H9 (cell line): ENCODE data around the gene SNRNP200. TPM values are rescaled to one million over a fixed set of nuclear protein-coding genes. Genes with fewer than 3 reads are reported as not detected.

Source experiments
- DNase-seq: peaks from one replicate; pipeline ENCODE4 v3.0.0-alpha.2; 2017
- H2AFZ ChIP-seq: one replicate; pipeline ENCODE4 v1.6.1; 2013; ENCODE audit warnings: mild to moderate bottlenecking, low read length, control low read depth, moderate library complexity
- H2AK5ac ChIP-seq: 2 replicates; pipeline ENCODE4 v1.6.1; 2013; ENCODE audit warnings: low read length, control low read depth, mixed read lengths; ENCODE audit not compliant: insufficient read length
- H2BK120ac ChIP-seq: one replicate; pipeline ENCODE4 v1.6.1; 2013; ENCODE audit warnings: low read depth, mild to moderate bottlenecking, low read length, control low read depth, inconsistent platforms; ENCODE audit not compliant: poor library complexity, severe bottlenecking
- H2BK12ac ChIP-seq: 2 replicates; pipeline ENCODE4 v1.6.1; 2013; ENCODE audit warnings: low read length, control low read depth, mixed read lengths, low read depth; ENCODE audit not compliant: insufficient read length
- H2BK15ac ChIP-seq: 2 replicates; pipeline ENCODE4 v1.6.1; 2013; ENCODE audit warnings: low read depth, low read length, control low read depth
- H2BK20ac ChIP-seq: one replicate; pipeline ENCODE4 v1.6.1; 2013; ENCODE audit warnings: low read depth, mild to moderate bottlenecking, low read length, control low read depth, inconsistent platforms; ENCODE audit not compliant: poor library complexity, severe bottlenecking
- H2BK5ac ChIP-seq: 2 replicates; pipeline ENCODE4 v1.6.1; 2013; ENCODE audit warnings: low read length, control low read depth, mixed read lengths; ENCODE audit not compliant: insufficient read length
- H3K14ac ChIP-seq: 2 replicates; pipeline ENCODE4 v1.6.1; 2013; ENCODE audit warnings: low read length, control low read depth; ENCODE audit not compliant: insufficient read depth
- H3K18ac ChIP-seq: 2 replicates; pipeline ENCODE4 v1.6.1; 2013; ENCODE audit warnings: low read depth, mild to moderate bottlenecking, mixed read lengths, low read length, control low read depth; ENCODE audit not compliant: insufficient read length
- H3K23ac ChIP-seq: 2 replicates; pipeline ENCODE4 v1.6.1; 2013; ENCODE audit warnings: low read length, control low read depth, mixed read lengths, low read depth; ENCODE audit not compliant: insufficient read length
- H3K23me2 ChIP-seq: 2 replicates; pipeline ENCODE4 v1.6.1; 2013; ENCODE audit warnings: low read depth, mild to moderate bottlenecking, mixed read lengths, low read length, control low read depth; ENCODE audit not compliant: insufficient read length, poor library complexity, severe bottlenecking
- H3K27ac ChIP-seq: 2 replicates; pipeline ENCODE4 v1.5.1; 2013; ENCODE audit warnings: low read length, control low read depth, mixed read lengths, low read depth; ENCODE audit not compliant: insufficient read length
- H3K27me3 ChIP-seq: 2 replicates; pipeline ENCODE4 v1.6.1; 2013; ENCODE audit warnings: low read length, control low read depth, inconsistent platforms; ENCODE audit not compliant: insufficient read depth
- H3K4ac ChIP-seq: 2 replicates; pipeline ENCODE4 v1.6.1; 2013; ENCODE audit warnings: low read depth, mild to moderate bottlenecking, control low read depth, inconsistent platforms, low read length, moderate library complexity
- H3K4me1 ChIP-seq: 2 replicates; pipeline ENCODE4 v1.6.1; 2013; ENCODE audit warnings: low read length, control low read depth, inconsistent platforms; ENCODE audit not compliant: insufficient read depth
- H3K4me2 ChIP-seq: 2 replicates; pipeline ENCODE4 v1.6.1; 2013; ENCODE audit warnings: low read length, control low read depth, mixed read lengths; ENCODE audit not compliant: insufficient read length, insufficient read depth
- H3K56ac ChIP-seq: 2 replicates; pipeline ENCODE4 v1.6.1; 2013; ENCODE audit warnings: low read depth, mild to moderate bottlenecking, mixed read lengths, low read length, control low read depth; ENCODE audit not compliant: insufficient read length
- H3K79me1 ChIP-seq: 2 replicates; pipeline ENCODE4 v1.6.1; 2013; ENCODE audit warnings: low read depth, mild to moderate bottlenecking, moderate library complexity, low read length, control low read depth, inconsistent platforms; ENCODE audit not compliant: insufficient read depth, poor library complexity, severe bottlenecking
- H3K79me2 ChIP-seq: 2 replicates; pipeline ENCODE4 v1.6.1; 2013; ENCODE audit warnings: low read length, control low read depth, inconsistent platforms; ENCODE audit not compliant: insufficient read depth
- H3K9ac ChIP-seq: 2 replicates; pipeline ENCODE4 v1.6.1; 2013; ENCODE audit warnings: low read length, control low read depth, mixed read lengths; ENCODE audit not compliant: insufficient read length; ENCODE audit errors: extremely low read depth
- H3K9me3 ChIP-seq: one replicate; pipeline ENCODE4 v1.6.1; 2013; ENCODE audit warnings: low read depth, low read length, inconsistent platforms; ENCODE audit not compliant: control insufficient read depth
- H3T11ph ChIP-seq: one replicate; pipeline ENCODE4 v1.6.1; 2013; ENCODE audit warnings: mild to moderate bottlenecking, low read length, control low read depth, inconsistent platforms
- H4K20me1 ChIP-seq: one replicate; pipeline ENCODE4 v1.6.1; 2013; ENCODE audit not compliant: control insufficient read depth, insufficient read length, insufficient read depth
- H4K5ac ChIP-seq: 2 replicates; pipeline ENCODE4 v1.6.1; 2013; ENCODE audit warnings: low read depth, mild to moderate bottlenecking, mixed read lengths, low read length, control low read depth; ENCODE audit not compliant: insufficient read length
- H4K8ac ChIP-seq: replicated peaks from 2 replicates; pipeline ENCODE4 v1.6.1; 2013; ENCODE audit warnings: low read length, control low read depth, mixed read lengths, low read depth; ENCODE audit not compliant: insufficient read length
- H4K91ac ChIP-seq: 2 replicates; pipeline ENCODE4 v1.6.1; 2013; ENCODE audit warnings: low read depth, mild to moderate bottlenecking, moderate library complexity, mixed read lengths, low read length, control low read depth; ENCODE audit not compliant: insufficient read length
- H3K27ac Mint-ChIP-seq, 3 experiments: 2 replicates in 2 of 3; 3 replicates in 1 of 3; pipeline ENCODE4 v1.8.0; 2020 to 2021; ENCODE audit warnings: mixed read lengths in 3 of 3, mild to moderate bottlenecking in 1 of 3, moderate library complexity in 1 of 3
- H3K27me3 Mint-ChIP-seq: 2 replicates; pipeline ENCODE4 v1.8.0; 2021; ENCODE audit warnings: low read depth, mild to moderate bottlenecking, moderate library complexity, mixed read lengths
- H3K36me3 Mint-ChIP-seq, 3 experiments: 2 replicates in 2 of 3; 3 replicates in 1 of 3; pipeline ENCODE4 v1.8.0; 2020 to 2021; ENCODE audit warnings: low read depth in 3 of 3, mixed read lengths in 3 of 3; ENCODE audit not compliant: insufficient read depth in 1 of 3
- H3K4me1 Mint-ChIP-seq, 2 experiments: 2 replicates each; pipeline ENCODE4 v1.8.0; 2020; ENCODE audit warnings: mixed read lengths in 2 of 2
- H3K4me3 Mint-ChIP-seq, 2 experiments: 2 replicates in 1 of 2; 3 replicates in 1 of 2; pipeline ENCODE4 v1.8.0; 2020 to 2021; ENCODE audit warnings: mild to moderate bottlenecking in 2 of 2, mixed read lengths in 2 of 2, moderate library complexity in 1 of 2
- H3K9me3 Mint-ChIP-seq, 2 experiments: 2 replicates in 1 of 2; 3 replicates in 1 of 2; pipeline ENCODE4 v1.8.0; 2020; ENCODE audit warnings: mild to moderate bottlenecking in 2 of 2, mixed read lengths in 2 of 2, moderate library complexity in 1 of 2
- CTCF ChIP-seq: fragments of 200-600 bp; sonication (generic); conservative IDR thresholded peaks from 3 replicates; pipeline ENCODE4 v1.8.0; 2021; ENCODE audit warnings: antibody characterized with exemption, mild to moderate bottlenecking
- WGBS: extraction: QIAGEN DNeasy Blood & Tissue Kit; methylation state at CpG from one replicate; pipeline ENCODE4 v1.1.7; 2013; ENCODE audit warnings: missing lambda C conversion rate, low lambda C conversion rate, mixed read lengths; ENCODE audit not compliant: insufficient read length; ENCODE audit errors: extremely low coverage; 5-methylcytosine and 5-hydroxymethylcytosine counted together
- total RNA-seq: library from RNA; stranded (reverse); gene quantifications from 2 replicates; pipeline ENCODE4 v1.2.1, GENCODE V29; 2021

Gene SNRNP200
- total RNA-seq, 1 experiment from 2014 or later = 215 TPM

- Histone ChIP-seq H4K91ac (no peak overlapping the region), H2BK5ac (no peak overlapping the region), H3K27me3 (no peaks in the 10 kb centered on the region), H3K79me2 (no peaks in the 10 kb centered on the region), H3K9me3 (no peaks in the 10 kb centered on the region), H2BK15ac (no peak overlapping the region), H2BK120ac (no peak overlapping the region), H3K79me1 (no peaks in the 10 kb centered on the region), H3K14ac (no peak overlapping the region), H3K4ac (no peak overlapping the region), H2AFZ (no peak overlapping the region), H2BK12ac (no peak overlapping the region), H3K23ac (no peak overlapping the region), H3K4me1 (no peaks in the 10 kb centered on the region), H3K56ac (no peak overlapping the region), H2BK20ac (no peak overlapping the region), H4K8ac (no peak overlapping the region), H2AK5ac (no peak overlapping the region), H4K20me1 (no peaks in the 10 kb centered on the region), H3K4me2 (no peak overlapping the region), H3K9ac (no peak overlapping the region), H3K27ac (no peak overlapping the region), H3T11ph (no peak overlapping the region), H3K23me2 (no peaks in the 10 kb centered on the region), H3K18ac (no peak overlapping the region), H4K5ac (no peak overlapping the region)
- DNase-seq = no peak
- TF ChIP-seq CTCF = no peak
- no peaks in the 10 kb centered on the region; the same call in 1 of the 2 replicates for H3K27me3 Mint-ChIP-seq
- no CpG with 5 or more reads among the region's 5 CpGs for WGBS
- H3K9me3 Mint-ChIP-seq = no peaks in the 10 kb centered on the region
- peaks cover 9% of the 10 kb centered on the region in 2 experiments for H3K4me1 Mint-ChIP-seq
- no peak overlapping the region for H3K27ac Mint-ChIP-seq
- no peaks in the 10 kb centered on the region for H3K36me3 Mint-ChIP-seq
- no peak overlapping the region; a peak in 1 of 5 replicates for H3K4me3 Mint-ChIP-seq
These were observed 61.5 kb downstream of the SNRNP200 start for GRCh38 chr2:96243843-96244242.
